ENCODE results near the gene IFNLR1. TPM values are rescaled to one million over a fixed set of nuclear protein-coding genes. Genes with fewer than 3 reads are reported as not detected.

The IFNLR1 gene
- total RNA-seq (ENCODE audit: low replicate concordance): 0.36 TPM in 1 of 2 replicates, not detected in the other

- TF ChIP-seq CTCF (IDR thresholded peaks at IDR 0.05; ENCODE audit: insufficient read depth, low read length): no peak
- peak; percentile 12 for DNase-seq (ENCODE audit: low read depth)
- peak within 1 kb of the TSS; percentile 53 for H3K4me3 ChIP-seq (ENCODE audit: low read depth, low read length)
Observed at GRCh38 chr1:24186993-24187790, at the start of gene IFNLR1. Gene IFNLR1 (minus strand): TSS chr1:24187289. CDS start chr1:24187248, 41 bp downstream.

- no peak for TF ChIP-seq CTCF (IDR thresholded peaks at IDR 0.05; ENCODE audit: insufficient read depth, low read length)
- peak; percentile 4 for DNase-seq (ENCODE audit: low read depth)
- H3K4me3 ChIP-seq (ENCODE audit: low read depth, low read length): no peak overlapping the region
Observed at GRCh38 chr1:24235921-24236788, 49.1 kb upstream of the IFNLR1 start.

- no peak for TF ChIP-seq CTCF (IDR thresholded peaks at IDR 0.05; ENCODE audit: insufficient read depth, low read length)
- no peak overlapping the region for H3K4me3 ChIP-seq (ENCODE audit: low read depth, low read length)
- no peak for DNase-seq (ENCODE audit: low read depth)
Observed at GRCh38 chr1:24233684-24234600, 46.9 kb upstream of the IFNLR1 start.

DNA sequence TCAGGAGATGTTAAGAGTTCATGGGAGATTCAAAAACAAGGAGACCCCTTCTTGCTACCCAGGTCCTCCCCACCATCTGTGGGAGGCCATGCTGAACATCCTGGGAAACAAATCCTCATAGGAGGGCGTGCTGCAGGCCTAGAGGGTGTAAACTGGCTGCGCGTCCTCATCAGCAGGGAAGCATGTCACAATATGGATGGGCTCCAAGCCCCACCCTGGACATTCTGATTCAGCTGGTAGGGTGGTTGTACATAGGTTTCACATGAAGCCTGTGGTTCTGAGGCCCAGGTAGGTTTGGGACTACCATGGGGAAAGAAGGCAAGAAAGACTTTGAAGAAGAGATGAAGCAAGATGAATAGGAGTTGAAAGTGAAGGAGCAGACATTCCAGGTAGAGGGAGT lies 44.6 kb upstream of the IFNLR1 start:
- no peak for TF ChIP-seq CTCF (IDR thresholded peaks at IDR 0.05; ENCODE audit: insufficient read depth, low read length)
- no peak overlapping the region for H3K4me3 ChIP-seq (ENCODE audit: low read depth, low read length)
- no peak for DNase-seq (ENCODE audit: low read depth)

- DNase-seq (ENCODE audit: low read depth): no peak
- no peak for TF ChIP-seq CTCF (IDR thresholded peaks at IDR 0.05; ENCODE audit: insufficient read depth, low read length)
- H3K4me3 ChIP-seq (ENCODE audit: low read depth, low read length): no peak overlapping the region
Observed at GRCh38 chr1:24228311-24228710, 41.2 kb upstream of the IFNLR1 start.

DNA sequence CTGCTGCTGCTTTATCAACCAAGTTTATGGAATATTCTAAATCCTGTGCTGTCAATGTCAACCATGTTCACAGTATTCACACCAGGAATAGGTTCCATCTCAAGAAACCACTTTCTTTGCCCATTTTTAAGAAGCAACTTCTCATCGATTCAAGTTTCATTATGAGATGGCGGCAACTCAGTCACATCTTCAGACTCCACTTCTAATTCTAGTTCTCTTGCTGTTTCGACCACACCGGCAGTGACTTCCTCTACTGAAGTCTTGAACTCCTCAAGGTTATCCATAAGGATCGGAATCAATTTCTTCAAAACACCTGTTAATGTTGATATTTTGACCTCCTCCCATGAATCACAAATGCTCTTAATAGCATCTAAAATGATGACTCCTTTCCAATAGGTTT lies 39.7 kb upstream of the IFNLR1 start:
- H3K4me3 ChIP-seq (ENCODE audit: low read depth, low read length): no peak overlapping the region
- no peak for DNase-seq (ENCODE audit: low read depth)
- TF ChIP-seq CTCF (IDR thresholded peaks at IDR 0.05; ENCODE audit: insufficient read depth, low read length): no peak
